H9 (cell line): ENCODE measurements around the gene SYCE3. TPM values are rescaled to one million over a fixed set of nuclear protein-coding genes. Genes with fewer than 3 reads are reported as not detected.

Experiments
- DNase-seq: peaks from one replicate; pipeline ENCODE4 v3.0.0-alpha.2; 2017
- H2AFZ ChIP-seq: one replicate; pipeline ENCODE4 v1.6.1; 2013; ENCODE audit warnings: mild to moderate bottlenecking, low read length, control low read depth, moderate library complexity
- H2AK5ac ChIP-seq: 2 replicates; pipeline ENCODE4 v1.6.1; 2013; ENCODE audit warnings: low read length, control low read depth, mixed read lengths; ENCODE audit not compliant: insufficient read length
- H2BK120ac ChIP-seq: one replicate; pipeline ENCODE4 v1.6.1; 2013; ENCODE audit warnings: low read depth, mild to moderate bottlenecking, low read length, control low read depth, inconsistent platforms; ENCODE audit not compliant: poor library complexity, severe bottlenecking
- H2BK12ac ChIP-seq: 2 replicates; pipeline ENCODE4 v1.6.1; 2013; ENCODE audit warnings: low read length, control low read depth, mixed read lengths, low read depth; ENCODE audit not compliant: insufficient read length
- H2BK15ac ChIP-seq: 2 replicates; pipeline ENCODE4 v1.6.1; 2013; ENCODE audit warnings: low read depth, low read length, control low read depth
- H2BK20ac ChIP-seq: one replicate; pipeline ENCODE4 v1.6.1; 2013; ENCODE audit warnings: low read depth, mild to moderate bottlenecking, low read length, control low read depth, inconsistent platforms; ENCODE audit not compliant: poor library complexity, severe bottlenecking
- H2BK5ac ChIP-seq: 2 replicates; pipeline ENCODE4 v1.6.1; 2013; ENCODE audit warnings: low read length, control low read depth, mixed read lengths; ENCODE audit not compliant: insufficient read length
- H3K14ac ChIP-seq: 2 replicates; pipeline ENCODE4 v1.6.1; 2013; ENCODE audit warnings: low read length, control low read depth; ENCODE audit not compliant: insufficient read depth
- H3K18ac ChIP-seq: 2 replicates; pipeline ENCODE4 v1.6.1; 2013; ENCODE audit warnings: low read depth, mild to moderate bottlenecking, mixed read lengths, low read length, control low read depth; ENCODE audit not compliant: insufficient read length
- H3K23ac ChIP-seq: 2 replicates; pipeline ENCODE4 v1.6.1; 2013; ENCODE audit warnings: low read length, control low read depth, mixed read lengths, low read depth; ENCODE audit not compliant: insufficient read length
- H3K23me2 ChIP-seq: 2 replicates; pipeline ENCODE4 v1.6.1; 2013; ENCODE audit warnings: low read depth, mild to moderate bottlenecking, mixed read lengths, low read length, control low read depth; ENCODE audit not compliant: insufficient read length, poor library complexity, severe bottlenecking
- H3K27ac ChIP-seq: 2 replicates; pipeline ENCODE4 v1.5.1; 2013; ENCODE audit warnings: low read length, control low read depth, mixed read lengths, low read depth; ENCODE audit not compliant: insufficient read length
- H3K27me3 ChIP-seq: 2 replicates; pipeline ENCODE4 v1.6.1; 2013; ENCODE audit warnings: low read length, control low read depth, inconsistent platforms; ENCODE audit not compliant: insufficient read depth
- H3K4ac ChIP-seq: 2 replicates; pipeline ENCODE4 v1.6.1; 2013; ENCODE audit warnings: low read depth, mild to moderate bottlenecking, control low read depth, inconsistent platforms, low read length, moderate library complexity
- H3K4me1 ChIP-seq: 2 replicates; pipeline ENCODE4 v1.6.1; 2013; ENCODE audit warnings: low read length, control low read depth, inconsistent platforms; ENCODE audit not compliant: insufficient read depth
- H3K4me2 ChIP-seq: 2 replicates; pipeline ENCODE4 v1.6.1; 2013; ENCODE audit warnings: low read length, control low read depth, mixed read lengths; ENCODE audit not compliant: insufficient read length, insufficient read depth
- H3K56ac ChIP-seq: 2 replicates; pipeline ENCODE4 v1.6.1; 2013; ENCODE audit warnings: low read depth, mild to moderate bottlenecking, mixed read lengths, low read length, control low read depth; ENCODE audit not compliant: insufficient read length
- H3K79me1 ChIP-seq: 2 replicates; pipeline ENCODE4 v1.6.1; 2013; ENCODE audit warnings: low read depth, mild to moderate bottlenecking, moderate library complexity, low read length, control low read depth, inconsistent platforms; ENCODE audit not compliant: insufficient read depth, poor library complexity, severe bottlenecking
- H3K79me2 ChIP-seq: 2 replicates; pipeline ENCODE4 v1.6.1; 2013; ENCODE audit warnings: low read length, control low read depth, inconsistent platforms; ENCODE audit not compliant: insufficient read depth
- H3K9ac ChIP-seq: 2 replicates; pipeline ENCODE4 v1.6.1; 2013; ENCODE audit warnings: low read length, control low read depth, mixed read lengths; ENCODE audit not compliant: insufficient read length; ENCODE audit errors: extremely low read depth
- H3K9me3 ChIP-seq: one replicate; pipeline ENCODE4 v1.6.1; 2013; ENCODE audit warnings: low read depth, low read length, inconsistent platforms; ENCODE audit not compliant: control insufficient read depth
- H3T11ph ChIP-seq: one replicate; pipeline ENCODE4 v1.6.1; 2013; ENCODE audit warnings: mild to moderate bottlenecking, low read length, control low read depth, inconsistent platforms
- H4K20me1 ChIP-seq: one replicate; pipeline ENCODE4 v1.6.1; 2013; ENCODE audit not compliant: control insufficient read depth, insufficient read length, insufficient read depth
- H4K5ac ChIP-seq: 2 replicates; pipeline ENCODE4 v1.6.1; 2013; ENCODE audit warnings: low read depth, mild to moderate bottlenecking, mixed read lengths, low read length, control low read depth; ENCODE audit not compliant: insufficient read length
- H4K8ac ChIP-seq: replicated peaks from 2 replicates; pipeline ENCODE4 v1.6.1; 2013; ENCODE audit warnings: low read length, control low read depth, mixed read lengths, low read depth; ENCODE audit not compliant: insufficient read length
- H4K91ac ChIP-seq: 2 replicates; pipeline ENCODE4 v1.6.1; 2013; ENCODE audit warnings: low read depth, mild to moderate bottlenecking, moderate library complexity, mixed read lengths, low read length, control low read depth; ENCODE audit not compliant: insufficient read length
- H3K27ac Mint-ChIP-seq, 3 experiments: 2 replicates in 2 of 3; 3 replicates in 1 of 3; pipeline ENCODE4 v1.8.0; 2020 to 2021; ENCODE audit warnings: mixed read lengths in 3 of 3, mild to moderate bottlenecking in 1 of 3, moderate library complexity in 1 of 3
- H3K27me3 Mint-ChIP-seq: 2 replicates; pipeline ENCODE4 v1.8.0; 2021; ENCODE audit warnings: low read depth, mild to moderate bottlenecking, moderate library complexity, mixed read lengths
- H3K36me3 Mint-ChIP-seq, 3 experiments: 2 replicates in 2 of 3; 3 replicates in 1 of 3; pipeline ENCODE4 v1.8.0; 2020 to 2021; ENCODE audit warnings: low read depth in 3 of 3, mixed read lengths in 3 of 3; ENCODE audit not compliant: insufficient read depth in 1 of 3
- H3K4me1 Mint-ChIP-seq, 2 experiments: 2 replicates each; pipeline ENCODE4 v1.8.0; 2020; ENCODE audit warnings: mixed read lengths in 2 of 2
- H3K4me3 Mint-ChIP-seq, 2 experiments: 2 replicates in 1 of 2; 3 replicates in 1 of 2; pipeline ENCODE4 v1.8.0; 2020 to 2021; ENCODE audit warnings: mild to moderate bottlenecking in 2 of 2, mixed read lengths in 2 of 2, moderate library complexity in 1 of 2
- H3K9me3 Mint-ChIP-seq, 2 experiments: 2 replicates in 1 of 2; 3 replicates in 1 of 2; pipeline ENCODE4 v1.8.0; 2020; ENCODE audit warnings: mild to moderate bottlenecking in 2 of 2, mixed read lengths in 2 of 2, moderate library complexity in 1 of 2
- CTCF ChIP-seq: fragments of 200-600 bp; sonication (generic); conservative IDR thresholded peaks from 3 replicates; pipeline ENCODE4 v1.8.0; 2021; ENCODE audit warnings: antibody characterized with exemption, mild to moderate bottlenecking
- WGBS: extraction: QIAGEN DNeasy Blood & Tissue Kit; methylation state at CpG from one replicate; pipeline ENCODE4 v1.1.7; 2013; ENCODE audit warnings: missing lambda C conversion rate, low lambda C conversion rate, mixed read lengths; ENCODE audit not compliant: insufficient read length; ENCODE audit errors: extremely low coverage; 5-methylcytosine and 5-hydroxymethylcytosine counted together
- total RNA-seq: library from RNA; stranded (reverse); gene quantifications from 2 replicates; pipeline ENCODE4 v1.2.1, GENCODE V29; 2021

The SYCE3 gene
- total RNA-seq, 1 experiment from 2014 or later: 0.85 TPM

- no peak for TF ChIP-seq CTCF
- Mint-ChIP-seq H3K4me1 (no peaks in the 10 kb centered on the region), H3K4me3 (no peak overlapping the region), H3K27me3 (no peaks in the 10 kb centered on the region; the same call in 1 of the 2 replicates), H3K36me3 (peaks cover 11 to 75% (median 68%) of the 10 kb centered on the region in 3 experiments), H3K27ac (no peak overlapping the region), H3K9me3 (no peaks in the 10 kb centered on the region)
- DNase-seq: no peak
- Histone ChIP-seq H2BK12ac (no peak overlapping the region), H3K23ac (no peak overlapping the region), H3K4me2 (no peak overlapping the region), H3T11ph (no peak overlapping the region), H2AK5ac (no peak overlapping the region), H3K14ac (no peak overlapping the region), H2BK5ac (no peak overlapping the region), H2AFZ (no peak overlapping the region), H3K4ac (no peak overlapping the region), H3K4me1 (no peaks in the 10 kb centered on the region), H3K56ac (no peak overlapping the region), H4K91ac (no peak overlapping the region), H3K9ac (no peak overlapping the region), H3K18ac (no peak overlapping the region), H4K5ac (no peak overlapping the region), H2BK20ac (no peak overlapping the region), H3K9me3 (no peaks in the 10 kb centered on the region), H3K27me3 (no peaks in the 10 kb centered on the region), H3K79me2 (no peaks in the 10 kb centered on the region), H3K23me2 (no peaks in the 10 kb centered on the region), H3K79me1 (no peaks in the 10 kb centered on the region), H4K20me1 (no peaks in the 10 kb centered on the region), H3K27ac (no peak overlapping the region), H2BK120ac (no peak overlapping the region), H4K8ac (no peak overlapping the region), H2BK15ac (no peak overlapping the region)
- no CpG with 5 or more reads among the region's 11 CpGs for WGBS
These were observed 11.7 kb upstream of the SYCE3 start for GRCh38 chr22:50574383-50574755.
